Muscle of back (tissue), 11 donors: ENCODE measurements around the gene NUP214. TPM values are rescaled to one million over a fixed set of nuclear protein-coding genes. Genes with fewer than 3 reads are reported as not detected.
"Not testable (repeated sequence)": the region's sequence is repeated elsewhere in the genome, so short reads cannot be mapped to it uniquely, and the experiment has no call there.

Source experiments
- DNase-seq, 3 donors: peaks; one replicate each; pipeline versions ENCODE4 v3.0.0 to v3.0.0-alpha.2; 2013
- polyA plus RNA-seq, 10 donors: library from polyadenylated mRNA; unstranded; fragments of 120-200 nt; gene quantifications; one replicate each; pipeline ENCODE4 v1.2.1, GENCODE V29; 2013; ENCODE audit not compliant: insufficient read length in 10 of 10

NUP214 gene
- polyA plus RNA-seq, 10 donors: 24.6 to 36.8 (median 30.1) TPM

- DNase-seq: no peak
Measured at GRCh38 chr9:131193051-131193450, 67.7 kb downstream of the NUP214 start.

DNA sequence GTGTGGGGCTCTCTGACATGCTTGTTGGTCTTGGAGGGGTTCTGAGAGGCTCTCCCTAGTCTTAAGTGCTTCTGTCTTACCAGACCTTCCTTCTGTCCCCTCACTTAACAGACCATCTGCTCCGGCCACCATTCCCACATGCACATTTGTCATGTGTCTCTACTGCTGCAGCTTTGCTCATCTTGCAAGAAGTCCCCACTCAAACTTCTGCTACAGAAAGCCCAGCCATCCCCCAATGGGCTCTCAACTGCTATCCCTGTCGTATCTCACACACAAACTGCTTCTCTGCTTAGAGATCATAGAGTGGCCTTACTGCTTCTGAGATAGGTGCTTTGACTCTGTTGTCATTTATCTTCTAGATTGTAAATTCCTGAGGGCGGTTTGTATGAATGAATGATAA, 69.4 kb downstream of the NUP214 start:
- no peak for DNase-seq

DNA sequence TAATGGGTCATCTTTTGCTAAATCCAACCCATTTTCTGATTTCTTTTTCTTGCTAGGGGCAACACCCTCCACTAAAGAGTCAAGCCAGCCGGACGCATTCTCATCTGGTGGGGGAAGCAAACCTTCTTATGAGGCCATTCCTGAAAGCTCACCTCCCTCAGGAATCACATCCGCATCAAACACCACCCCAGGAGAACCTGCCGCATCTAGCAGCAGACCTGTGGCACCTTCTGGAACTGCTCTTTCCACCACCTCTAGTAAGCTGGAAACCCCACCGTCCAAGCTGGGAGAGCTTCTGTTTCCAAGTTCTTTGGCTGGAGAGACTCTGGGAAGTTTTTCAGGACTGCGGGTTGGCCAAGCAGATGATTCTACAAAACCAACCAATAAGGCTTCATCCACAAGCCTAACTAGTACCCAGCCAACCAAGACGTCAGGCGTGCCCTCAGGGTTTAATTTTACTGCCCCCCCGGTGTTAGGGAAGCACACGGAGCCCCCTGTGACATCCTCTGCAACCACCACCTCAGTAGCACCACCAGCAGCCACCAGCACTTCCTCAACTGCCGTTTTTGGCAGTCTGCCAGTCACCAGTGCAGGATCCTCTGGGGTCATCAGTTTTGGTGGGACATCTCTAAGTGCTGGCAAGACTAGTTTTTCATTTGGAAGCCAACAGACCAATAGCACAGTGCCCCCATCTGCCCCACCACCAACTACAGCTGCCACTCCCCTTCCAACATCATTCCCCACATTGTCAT, 72.0 kb downstream of the NUP214 start:
- DNase-seq: no peak

GRCh38 chr9:131198041-131198715, 72.8 kb downstream of the NUP214 start:
- DNase-seq: no peak

DNA sequence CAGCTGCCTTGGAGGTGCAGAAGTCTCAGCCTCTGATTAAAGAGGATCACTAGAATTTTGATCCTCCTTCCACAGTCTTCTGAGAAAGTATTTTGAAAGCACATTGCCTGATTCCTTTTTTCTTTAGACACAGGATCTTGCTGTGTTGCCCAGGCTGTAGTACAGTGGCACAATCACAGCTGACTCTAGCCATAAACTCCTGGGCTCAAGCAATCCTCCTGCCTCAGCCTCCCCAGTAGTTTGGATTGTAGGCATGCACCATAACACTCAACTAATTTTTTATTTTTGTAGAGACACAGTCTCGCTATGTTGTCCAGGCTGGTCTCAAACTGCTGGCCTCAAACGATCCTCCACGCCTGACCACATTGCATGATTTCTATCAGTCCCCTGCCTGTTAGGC, 76.5 kb downstream of the NUP214 start:
- DNase-seq: no peak

GRCh38 chr9:131203431-131204218, 78.2 kb downstream of the NUP214 start:
- no peak for DNase-seq

GRCh38 chr9:131204285-131204684, 78.9 kb downstream of the NUP214 start:
- DNase-seq: no peak

DNA sequence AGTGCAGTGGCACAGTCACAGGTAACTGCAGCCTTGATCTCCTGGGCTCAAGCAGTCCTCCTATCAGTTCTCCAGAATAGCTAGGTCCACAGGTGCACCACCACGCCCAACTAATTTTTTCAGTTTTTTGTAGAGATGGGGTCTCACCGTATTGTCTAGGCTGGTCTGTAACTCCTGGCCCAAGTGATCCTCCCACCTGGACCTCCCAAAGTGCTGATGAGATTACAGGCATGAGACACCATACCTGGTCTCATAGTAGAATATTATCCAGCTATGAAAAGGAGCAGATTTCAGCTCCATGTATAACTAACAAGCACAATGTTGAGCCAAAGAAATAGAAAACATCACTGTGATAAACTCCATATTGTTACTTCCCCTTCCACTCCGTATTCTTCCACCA, 81.1 kb downstream of the NUP214 start:
- no peak for DNase-seq

DNA sequence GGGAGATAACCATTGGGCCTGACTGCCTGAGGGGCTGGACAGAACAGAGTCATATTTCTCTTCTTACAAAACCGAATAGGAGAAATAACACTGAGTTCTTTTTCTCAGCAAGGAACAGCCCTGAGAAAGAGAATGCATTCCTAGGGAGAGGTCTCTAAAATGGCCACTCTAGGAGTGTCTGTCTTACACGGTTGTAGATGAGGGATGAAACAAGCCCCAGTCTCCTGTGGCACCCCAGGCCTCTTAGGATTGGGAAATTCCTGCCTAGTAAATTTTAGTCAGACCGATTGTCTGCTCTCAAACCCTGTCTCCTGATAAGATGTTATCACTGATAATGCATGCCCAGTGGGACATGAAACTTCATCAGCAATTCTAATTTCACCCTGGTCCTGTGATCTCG, 86.5 kb downstream of the NUP214 start:
- not testable (repeated sequence) for DNase-seq

DNA sequence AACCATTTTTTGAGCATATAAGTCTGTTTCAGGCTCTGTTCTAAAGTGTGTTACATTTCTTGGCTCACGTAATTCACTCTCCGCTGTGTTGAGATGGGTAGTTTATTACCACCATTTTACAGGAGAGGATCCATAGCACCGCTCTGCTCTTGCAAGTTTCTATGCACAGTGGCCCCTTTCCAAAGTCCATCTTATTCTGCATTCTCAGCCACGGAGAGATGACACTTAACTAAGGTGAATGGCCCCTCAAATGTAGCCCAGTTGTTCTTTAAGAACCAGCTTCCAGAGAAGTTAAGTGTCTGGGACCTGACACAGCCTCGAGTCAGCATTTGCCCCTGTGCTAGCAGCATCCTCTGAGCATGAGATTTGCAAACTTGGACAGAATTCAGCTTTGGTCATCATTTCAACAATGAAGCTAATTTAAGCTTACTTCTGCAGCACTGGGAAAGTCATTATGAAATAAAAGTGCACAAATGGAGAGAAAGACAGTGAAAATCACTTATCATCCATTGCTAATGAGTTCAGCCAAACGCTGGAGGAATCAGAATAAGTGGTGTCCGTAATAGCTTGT, 89.0 kb downstream of the NUP214 start:
- peak in 1 of 3 donors; percentile 48 for DNase-seq

- DNase-seq: no peak
Measured at GRCh38 chr9:131214876-131215275, 89.5 kb downstream of the NUP214 start.

- DNase-seq: no peak
Measured at GRCh38 chr9:131216806-131217205, 91.4 kb downstream of the NUP214 start.

GRCh38 chr9:131217331-131218031, 92.1 kb downstream of the NUP214 start:
- DNase-seq: peak in 1 of 3 donors; percentile 21

GRCh38 chr9:131218370-131218769, 93.0 kb downstream of the NUP214 start:
- DNase-seq: no peak

GRCh38 chr9:131220485-131220884, 95.1 kb downstream of the NUP214 start:
- DNase-seq: no peak

DNA sequence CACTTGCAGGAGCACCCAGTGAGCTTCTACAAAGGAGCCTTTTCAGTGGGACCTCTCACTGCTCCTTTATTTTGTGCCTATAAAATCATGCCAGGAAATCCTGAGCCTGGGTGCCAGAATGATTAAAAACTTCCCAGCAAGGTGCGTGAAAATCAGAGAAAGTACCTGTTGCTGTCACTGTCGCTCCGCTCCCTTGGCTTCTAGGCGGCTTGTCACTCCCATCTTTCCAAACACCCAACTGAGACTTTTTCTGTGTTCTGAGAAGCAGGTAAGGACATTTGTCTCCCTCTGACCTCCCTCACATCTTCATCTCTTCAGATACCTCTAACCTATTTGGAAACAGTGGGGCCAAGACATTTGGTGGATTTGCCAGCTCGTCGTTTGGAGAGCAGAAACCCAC, 97.1 kb downstream of the NUP214 start:
- DNase-seq: no peak

GRCh38 chr9:131226226-131226625, 100.8 kb downstream of the NUP214 start:
- no peak for DNase-seq

DNA sequence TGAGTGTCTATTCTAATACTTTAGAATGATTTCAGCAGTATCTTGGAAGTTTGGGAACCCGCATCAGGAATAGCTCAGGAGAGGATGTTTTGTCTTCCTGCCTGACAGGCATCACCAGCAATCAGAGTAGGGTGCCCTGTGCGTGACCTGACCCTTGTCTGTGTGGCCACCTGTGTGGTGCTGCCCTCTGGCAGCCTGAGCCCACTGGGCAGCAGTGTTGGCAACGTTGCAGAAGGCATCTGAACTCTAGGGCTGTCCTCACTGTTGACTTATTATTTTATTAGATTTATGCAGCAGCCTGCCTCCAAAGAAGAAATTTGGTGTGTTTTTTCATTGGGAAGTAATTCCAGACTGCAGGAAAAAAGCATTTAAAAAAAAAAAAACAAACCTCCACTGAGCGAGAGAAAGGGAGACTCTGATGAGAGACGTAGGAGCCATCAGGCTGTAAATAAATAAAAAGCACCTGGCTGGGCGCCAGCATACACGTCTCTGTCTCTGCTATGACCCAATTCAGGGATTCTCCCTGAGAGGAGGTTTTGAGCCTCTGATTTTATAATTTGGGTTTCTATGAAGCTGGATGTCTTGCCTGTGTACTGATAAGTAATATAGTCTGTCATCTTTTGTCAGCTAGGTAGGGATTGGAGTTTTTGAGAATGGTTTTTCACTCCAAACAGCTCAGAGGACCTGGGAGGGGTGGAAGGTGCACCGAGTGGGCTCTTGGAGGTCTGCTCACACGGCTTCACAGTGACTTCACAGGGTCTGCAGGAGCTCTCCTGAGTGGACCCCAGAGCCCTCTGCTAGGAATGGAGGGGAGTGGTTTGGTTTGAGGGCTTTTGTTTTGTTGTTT, 101.9 kb downstream of the NUP214 start:
- DNase-seq: peak in 1 of 3 donors; percentile 68

GRCh38 chr9:131227959-131228460, 102.6 kb downstream of the NUP214 start:
- DNase-seq: no peak

GRCh38 chr9:131228988-131229387, 103.6 kb downstream of the NUP214 start:
- DNase-seq: peak in 1 of 3 donors; percentile 53
